HL-60/S4 treated with retinoic acid at 250 ng/mL for 4 days and 3 days (cell line): Measurements from ENCODE around the gene ALDH3A1.

Experiments
- in situ Hi-C: fragments of 300-500 bp; cut with MboI; formaldehyde crosslinking; loops from 2 replicates; pipeline ENCODE4 v1.7.0; 2022; ENCODE audit warnings: low sequenced_read_pairs

The ALDH3A1 gene

GRCh38 chr17:19724501-19725420, 23.3 kb downstream of the ALDH3A1 start:
- in situ Hi-C loops, result loop anchor here (25.0 kb wide), 1 partner anchor 212 kb away; no protein-coding TSS in a partner anchor

- in situ Hi-C loops, result no loop called here
These were observed 24.1 kb downstream of the ALDH3A1 start for GRCh38 chr17:19723964-19724363.

GRCh38 chr17:19720631-19721426, 27.3 kb downstream of the ALDH3A1 start:
- in situ Hi-C loops, result no loop called here

GRCh38 chr17:19720210-19720475, 28.0 kb downstream of the ALDH3A1 start:
- in situ Hi-C loops, result no loop called here

- in situ Hi-C loops, result no loop called here
These were observed 28.5 kb downstream of the ALDH3A1 start for GRCh38 chr17:19719355-19720209.

- in situ Hi-C loops, result no loop called here
These were observed 29.3 kb downstream of the ALDH3A1 start for GRCh38 chr17:19718613-19719354.

GRCh38 chr17:19718041-19718612, 30.0 kb downstream of the ALDH3A1 start:
- in situ Hi-C loops, result no loop called here

GRCh38 chr17:19717411-19717908, 30.6 kb downstream of the ALDH3A1 start:
- in situ Hi-C loops, result no loop called here

- in situ Hi-C loops, result no loop called here
These were observed 31.1 kb downstream of the ALDH3A1 start for GRCh38 chr17:19717031-19717360.

GRCh38 chr17:19716108-19717030, 31.7 kb downstream of the ALDH3A1 start, which contains the start of gene SLC47A2:
SLC47A2 (minus strand) TSS chr17:19716584; CDS start chr17:19716555, 29 bp downstream.
- in situ Hi-C loops, result no loop called here

- in situ Hi-C loops, result no loop called here
These were observed 33.3 kb downstream of the ALDH3A1 start for GRCh38 chr17:19714542-19715411.

GRCh38 chr17:19713901-19714361, 34.2 kb downstream of the ALDH3A1 start:
- in situ Hi-C loops, result no loop called here

GRCh38 chr17:19713462-19713861, 34.6 kb downstream of the ALDH3A1 start:
- in situ Hi-C loops, result no loop called here

- in situ Hi-C loops, result no loop called here
These were observed 35.6 kb downstream of the ALDH3A1 start for GRCh38 chr17:19712436-19713004.

GRCh38 chr17:19709841-19710240, 38.3 kb downstream of the ALDH3A1 start:
- in situ Hi-C loops, result no loop called here

- in situ Hi-C loops, result no loop called here
These were observed 39.5 kb downstream of the ALDH3A1 start for GRCh38 chr17:19708431-19709175.
